HepG2 (cell line): ENCODE data around the gene NOL4L. TPM values are rescaled to one million over a fixed set of nuclear protein-coding genes. Genes with fewer than 3 reads are reported as not detected.

Experiments
- ARID5B ChIP-seq: IDR thresholded peaks from 2 replicates; pipeline ENCODE4 v1.4.0; 2020; ENCODE audit warnings: mild to moderate bottlenecking, missing genetic modification reagents
- CTCF ChIP-seq: sonication (generic); formaldehyde crosslinking; IDR thresholded peaks from 2 replicates; pipeline ENCODE4 v1.5.0; 2020; ENCODE audit warnings: mild to moderate bottlenecking, missing genetic modification reagents, moderate library complexity
- DZIP1 ChIP-seq: sonication (generic); formaldehyde crosslinking; IDR thresholded peaks from 2 replicates; pipeline ENCODE4 v1.5.0; 2020; ENCODE audit warnings: mild to moderate bottlenecking, missing genetic modification reagents
- HOXA7 ChIP-seq: sonication (generic); formaldehyde crosslinking; IDR thresholded peaks from 2 replicates; pipeline ENCODE4 v1.8.1; 2022; ENCODE audit warnings: mild to moderate bottlenecking, missing genetic modification reagents, moderate library complexity
- JDP2 ChIP-seq: sonication (generic); formaldehyde crosslinking; IDR thresholded peaks from 2 replicates; pipeline ENCODE4 v1.8.1; 2022; ENCODE audit warnings: missing genetic modification reagents, borderline replicate concordance
- KLF15 ChIP-seq: sonication (generic); formaldehyde crosslinking; IDR thresholded peaks from 2 replicates; pipeline ENCODE4 v1.8.1; 2023; ENCODE audit warnings: borderline replicate concordance, mild to moderate bottlenecking, inconsistent platforms, missing genetic modification reagents, mixed read lengths
- MED1 ChIP-seq: sonication (generic); formaldehyde crosslinking; IDR thresholded peaks from 2 replicates; pipeline ENCODE4 v1.4.0; 2020; ENCODE audit warnings: missing genetic modification reagents
- PLRG1 ChIP-seq: fragments of 450-650 bp; conservative IDR thresholded peaks from 2 replicates; pipeline ENCODE4 v1.6.1; 2016
- RAD51 ChIP-seq: fragments of 450-650 bp; IDR thresholded peaks from 2 replicates; pipeline ENCODE4 v1.6.1; 2016; ENCODE audit warnings: borderline replicate concordance
- ZBTB7A ChIP-seq: sonication (generic); formaldehyde crosslinking; IDR thresholded peaks from 2 replicates; pipeline ENCODE4 v1.8.0; 2022; ENCODE audit warnings: mild to moderate bottlenecking, missing genetic modification reagents
- ZKSCAN5 ChIP-seq: sonication (generic); formaldehyde crosslinking; IDR thresholded peaks from 2 replicates; pipeline ENCODE4 v1.5.1; 2020; ENCODE audit warnings: mild to moderate bottlenecking, missing genetic modification reagents
- ZNF138 ChIP-seq: sonication (generic); formaldehyde crosslinking; IDR thresholded peaks from 2 replicates; pipeline ENCODE4 v1.5.0; 2020; ENCODE audit warnings: mild to moderate bottlenecking, low read depth, missing genetic modification reagents
- ZNF317 ChIP-seq: sonication (generic); formaldehyde crosslinking; IDR thresholded peaks from 2 replicates; pipeline ENCODE4 v1.5.0; 2020; ENCODE audit warnings: mild to moderate bottlenecking, missing genetic modification reagents
- ZNF337 ChIP-seq: sonication (generic); formaldehyde crosslinking; IDR thresholded peaks from 2 replicates; pipeline ENCODE4 v1.5.1; 2020; ENCODE audit warnings: missing genetic modification reagents, low read depth, mild to moderate bottlenecking, borderline replicate concordance
- ZNF451 ChIP-seq: sonication (generic); formaldehyde crosslinking; IDR thresholded peaks from 2 replicates; pipeline ENCODE4 v1.5.0; 2020; ENCODE audit warnings: mild to moderate bottlenecking, missing genetic modification reagents
- ZNF576 ChIP-seq: sonication (generic); formaldehyde crosslinking; IDR thresholded peaks from 2 replicates; pipeline ENCODE4 v1.4.0; 2020; ENCODE audit warnings: mild to moderate bottlenecking, missing genetic modification reagents
- ZXDC ChIP-seq: sonication (generic); formaldehyde crosslinking; IDR thresholded peaks from 2 replicates; pipeline ENCODE4 v1.5.0; 2020; ENCODE audit warnings: mild to moderate bottlenecking, missing genetic modification reagents
- polyA plus RNA-seq, 8 experiments: library from polyadenylated mRNA; depleted of rRNA in 3 of 8; stranded (reverse) in 7 of 8; unstranded in 1 of 8; fragments of >200 nt; fragmentation: Illumina TruSeq in 4 of 8; extraction: Trizol in 4 of 8; gene quantifications; 2 replicates each; pipeline versions ENCODE4 v1.2.1 to v1.2.3, GENCODE V29; 2011 to 2016; ENCODE audit warnings: low read depth in 4 of 8, missing spikeins in 1 of 8, mixed read lengths in 1 of 8; ENCODE audit not compliant: insufficient read depth in 1 of 8
- total RNA-seq, 5 experiments: library from RNA; depleted of rRNA; stranded (reverse); fragments of >200 nt; fragmentation: Illumina TruSeq; extraction: Trizol; gene quantifications; 2 replicates each; pipeline ENCODE4 v1.2.3, GENCODE V29; 2016; ENCODE audit warnings: low read depth in 1 of 5

NOL4L gene
- total and polyA plus RNA-seq, 2 of the 13 experiments (the other 11 are each of a cell fraction or from before 2014, with no cell fraction given) = 16.6 to 35.4 TPM

- TF ChIP-seq ZNF576 (CRISPR knock-in tag) = 0 out of 2 replicates have a peak, but pooled peaks have one; percentile 81
- TF ChIP-seq ARID5B (CRISPR knock-in tag) = peak; percentile 70
- no peak for TF ChIP-seq RAD51
- no peak for TF ChIP-seq ZKSCAN5 (CRISPR knock-in tag)
- TF ChIP-seq ZNF337 = no peak
- 0 out of 2 replicates have a peak, but pooled peaks have one; percentile 37 for TF ChIP-seq ZNF317 (CRISPR knock-in tag)
- no peak for TF ChIP-seq ZNF138 (CRISPR knock-in tag)
- no peak for TF ChIP-seq MED1 (CRISPR knock-in tag)
- TF ChIP-seq JDP2 = no peak
- no peak for TF ChIP-seq ZNF451 (CRISPR knock-in tag)
- no peak for TF ChIP-seq DZIP1 (CRISPR knock-in tag)
- TF ChIP-seq ZBTB7A (CRISPR knock-in tag) = no peak
- no peak for TF ChIP-seq KLF15 (CRISPR knock-in tag)
- TF ChIP-seq ZXDC (CRISPR knock-in tag) = 0 out of 2 replicates have a peak, but pooled peaks have one; percentile 37
- TF ChIP-seq CTCF = peak; percentile 84
- no peak for TF ChIP-seq PLRG1
- TF ChIP-seq HOXA7 (CRISPR knock-in tag) = no peak
These were observed 147.6 kb downstream of the NOL4L start (continued) for GRCh38 chr20:32437391-32438074.
